ENCODE measurements around the gene ZNF256.
A peak's percentile ranks its signal among the peaks of the same experiment; 100 is the strongest.

The ZNF256 gene

DNA sequence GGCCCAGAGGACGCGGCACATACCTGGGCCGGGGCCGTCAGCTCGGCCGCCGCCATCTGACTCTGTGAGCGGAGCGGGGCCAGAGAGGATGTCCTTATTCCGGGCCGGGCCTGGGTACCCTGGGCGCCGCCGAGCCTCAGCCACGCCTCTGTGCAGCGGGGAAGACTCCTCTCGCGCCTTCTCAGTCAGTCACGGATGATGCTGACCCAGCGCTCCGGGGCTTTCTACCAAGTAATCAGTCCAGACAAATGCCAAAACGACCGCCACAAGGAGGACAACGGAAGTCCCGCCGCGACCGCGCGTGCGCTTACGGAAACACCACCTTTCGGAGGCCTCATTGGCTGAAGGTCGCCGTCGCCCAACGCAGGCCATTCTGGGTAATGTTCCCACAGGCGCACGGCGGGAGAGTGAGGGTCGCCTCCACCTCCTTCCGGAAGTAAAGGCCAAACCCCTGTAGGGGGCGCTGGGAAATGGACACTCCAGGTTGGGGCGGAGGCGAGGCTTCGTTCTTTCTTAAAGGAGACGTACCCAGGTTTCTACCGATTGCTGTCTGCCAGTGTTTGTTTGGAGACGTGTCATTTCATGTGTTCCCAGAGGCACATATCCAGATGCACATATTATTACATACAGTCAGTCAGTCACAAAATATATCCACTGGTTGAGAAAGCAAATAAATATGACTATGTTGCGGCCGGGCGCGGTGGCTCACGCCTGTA, at the start of gene ZNF256:
TSS of gene ZNF256 (minus strand) at position 288 of the 716 bp plus-strand sequence. CDS start at position 56, 232 bp downstream.
- peak; percentile 96 for DNase-seq

DNA sequence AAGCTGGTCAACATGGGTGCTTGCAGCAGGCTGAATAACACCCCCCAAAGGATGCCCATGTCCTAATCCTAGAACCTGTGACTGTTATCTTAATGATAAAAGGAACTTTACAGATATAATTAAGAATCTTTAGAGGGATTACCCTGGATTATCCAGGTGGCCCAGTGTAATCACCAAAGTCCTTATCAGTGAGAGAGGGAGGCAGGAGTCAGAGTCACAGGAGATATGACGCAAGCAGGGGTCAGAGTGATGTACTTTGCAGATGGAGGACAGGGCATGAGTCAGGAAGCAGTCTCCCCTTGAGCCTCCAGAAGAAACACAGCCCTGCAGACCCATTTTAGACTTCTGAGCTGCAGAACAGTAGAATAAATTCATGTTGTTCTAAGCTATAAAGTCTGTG, 45.3 kb upstream of the ZNF256 start:
- DNase-seq: no peak

DNA sequence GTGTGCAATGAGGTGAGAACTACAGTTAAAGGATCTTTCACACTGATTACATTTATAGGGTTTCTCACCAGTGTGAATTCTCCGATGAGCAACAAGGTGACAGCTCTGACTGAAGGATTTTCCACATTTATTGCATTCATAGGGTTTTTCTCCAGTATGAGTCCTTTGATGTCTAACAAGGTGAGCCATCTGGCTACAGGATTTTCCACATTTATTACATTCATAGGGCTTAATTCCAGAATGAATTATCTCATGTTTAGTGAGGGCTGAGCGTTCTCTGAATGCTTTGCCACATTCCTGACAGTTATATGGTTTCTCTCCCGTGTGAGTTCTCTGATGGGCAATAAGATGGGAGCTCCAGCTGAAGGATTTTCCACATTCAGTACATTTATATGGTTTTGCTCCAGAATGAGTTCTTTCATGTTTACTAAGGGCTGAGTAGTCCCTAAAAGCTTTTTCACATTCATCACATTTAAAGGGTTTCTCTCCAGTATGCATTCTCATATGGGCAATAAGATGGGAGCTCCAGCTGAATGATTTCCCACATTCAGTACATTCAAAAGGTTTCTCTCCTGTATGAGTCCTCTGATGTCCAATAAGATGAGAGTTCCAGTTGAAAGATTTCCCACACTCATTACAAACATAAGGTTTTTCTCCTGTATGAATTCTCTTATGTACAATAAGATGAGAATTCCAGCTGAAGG, 31.2 kb upstream of the ZNF256 start:
- no peak for DNase-seq

DNA sequence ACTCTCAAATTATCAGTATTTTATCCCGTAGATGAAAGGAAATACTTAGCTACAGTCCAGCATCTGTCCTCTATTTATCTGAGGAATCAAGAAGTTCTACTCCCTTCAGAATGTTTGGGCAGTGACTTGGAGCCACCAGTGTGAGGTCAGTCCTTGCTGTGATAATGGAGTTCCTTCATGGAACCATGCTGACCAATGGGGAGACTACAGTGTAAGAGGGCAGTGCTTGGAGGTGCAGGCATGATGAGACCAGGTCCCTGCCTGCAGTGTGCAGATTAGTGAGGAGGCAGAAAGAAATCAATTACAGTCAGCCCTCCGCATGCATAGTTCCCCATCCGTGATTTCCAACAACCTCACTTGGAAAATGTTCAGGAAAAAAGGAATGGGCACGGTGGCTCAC, 26.9 kb upstream of the ZNF256 start, which contains the start of gene C19orf18:
TSS of gene C19orf18 (minus strand) at position 101 of the 400 bp plus-strand sequence. CDS start 102 bp downstream, outside the sequence.
- DNase-seq: no peak

DNA sequence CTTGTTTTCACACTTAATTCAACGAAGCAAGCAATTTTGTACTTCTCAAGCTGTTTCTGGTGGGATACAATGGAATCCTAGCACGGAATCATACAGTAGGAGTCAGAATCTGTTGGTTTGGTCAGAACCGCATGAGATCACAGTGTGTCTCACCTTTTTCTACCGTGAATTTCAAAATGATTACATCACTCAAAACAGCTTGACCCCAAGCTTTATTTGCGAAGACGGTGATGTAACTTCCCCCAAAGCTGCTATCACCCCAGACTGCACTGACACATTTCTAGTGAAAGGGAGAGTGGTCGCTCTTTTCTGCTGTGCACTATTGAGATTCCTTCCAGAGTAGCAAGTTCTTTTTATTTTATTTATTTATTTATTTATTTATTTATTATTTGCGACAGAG, 17.3 kb upstream of the ZNF256 start:
- DNase-seq: no peak

DNA sequence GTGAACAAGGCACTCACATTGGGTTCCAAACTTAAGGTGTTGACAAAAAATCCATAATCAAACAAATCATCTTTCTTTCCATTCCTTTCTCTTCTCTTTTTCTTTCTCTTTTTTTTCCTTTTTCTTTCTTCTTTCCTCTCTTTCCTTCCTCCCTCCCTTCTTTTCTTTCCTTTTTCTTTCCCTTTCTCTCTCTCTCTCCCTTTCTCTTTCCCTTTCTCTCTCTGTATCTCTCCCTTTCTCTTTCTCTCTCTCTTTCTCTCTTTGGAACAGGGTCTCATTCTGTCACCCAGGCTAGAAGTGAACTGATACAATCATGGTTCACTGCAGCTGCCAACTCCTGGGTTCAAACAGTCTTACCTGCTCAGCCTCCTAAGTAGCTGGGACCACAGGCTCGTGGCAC, 14.3 kb upstream of the ZNF256 start:
- no peak for DNase-seq

DNA sequence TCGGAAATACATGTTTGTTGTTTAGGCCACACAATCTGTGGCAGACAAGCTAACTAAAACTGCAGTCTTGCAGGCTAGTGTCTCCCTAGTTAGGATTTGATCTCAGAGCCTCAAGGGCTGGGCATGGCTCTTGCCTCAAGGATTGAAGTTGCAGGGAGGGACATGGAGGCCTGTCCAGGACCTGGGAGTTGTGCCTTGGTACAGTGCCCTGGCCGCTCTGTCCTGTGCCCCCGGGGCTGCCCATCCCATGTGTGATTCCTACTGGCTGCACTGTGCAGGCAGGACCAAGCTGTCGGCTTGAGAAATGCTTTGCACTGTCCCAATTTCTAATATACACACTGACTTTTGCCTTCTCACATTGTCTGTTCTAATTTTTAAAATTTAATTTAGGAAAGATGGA, 7.5 kb upstream of the ZNF256 start:
- DNase-seq: no peak

DNA sequence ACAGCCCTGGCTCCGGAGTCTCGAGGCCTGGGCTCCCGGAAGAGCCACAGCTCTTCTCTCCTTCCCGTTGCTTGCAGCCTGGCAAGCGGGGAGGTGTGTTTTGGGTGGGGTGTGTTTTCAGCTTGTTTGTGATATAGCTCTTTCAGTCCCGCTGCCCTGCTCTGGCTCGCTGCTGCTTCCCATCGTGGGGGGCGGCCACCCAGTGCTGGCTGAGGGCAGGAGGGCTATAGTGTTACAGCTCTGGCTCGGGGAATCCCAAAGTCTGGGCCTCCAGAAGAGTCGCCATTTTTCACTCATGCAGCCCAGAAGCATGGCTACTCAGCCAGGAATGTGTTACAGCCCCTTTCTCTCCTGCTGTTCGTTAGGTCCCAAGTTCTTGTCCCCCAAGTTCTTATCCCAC, 2.2 kb upstream of the ZNF256 start:
- DNase-seq: no peak

DNA sequence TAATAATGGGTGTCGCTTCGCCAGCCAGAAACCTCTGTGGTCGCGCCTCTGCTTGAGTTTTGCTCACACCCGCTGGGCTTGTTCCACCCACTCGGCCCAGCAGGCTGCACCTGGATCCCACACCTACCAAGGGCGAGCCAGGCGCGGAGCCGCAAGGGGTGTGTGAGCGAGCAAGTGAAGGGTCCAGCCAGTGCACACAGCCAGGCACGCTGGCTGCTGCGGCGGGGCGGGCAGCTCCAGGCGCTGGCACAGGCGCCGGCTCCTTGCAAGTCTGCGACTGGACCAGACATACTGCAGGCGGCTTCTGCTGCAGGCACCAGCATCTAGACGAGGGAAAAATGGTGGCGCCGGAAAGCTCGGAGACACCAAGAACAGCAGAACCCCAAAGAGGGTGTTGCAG, 1.8 kb upstream of the ZNF256 start:
- no peak for DNase-seq

DNA sequence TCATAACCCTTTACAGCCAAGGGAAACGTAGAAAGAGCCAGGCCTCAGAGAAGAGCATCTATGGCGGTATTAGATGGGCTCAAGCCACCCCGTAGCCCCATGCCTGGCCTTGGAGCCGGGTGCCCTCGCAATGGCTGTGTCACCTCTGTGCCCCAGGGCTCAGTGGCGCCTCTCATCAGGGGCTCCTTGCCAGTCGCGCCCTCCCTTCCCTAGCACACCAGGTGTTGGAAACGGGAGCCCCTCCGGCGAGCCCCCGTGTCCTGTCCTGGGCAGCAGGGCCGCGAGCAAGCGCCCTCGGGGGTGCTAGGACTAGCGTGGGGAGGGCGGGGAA, 453 bp downstream of the ZNF256 start:
- DNase-seq: no peak

DNA sequence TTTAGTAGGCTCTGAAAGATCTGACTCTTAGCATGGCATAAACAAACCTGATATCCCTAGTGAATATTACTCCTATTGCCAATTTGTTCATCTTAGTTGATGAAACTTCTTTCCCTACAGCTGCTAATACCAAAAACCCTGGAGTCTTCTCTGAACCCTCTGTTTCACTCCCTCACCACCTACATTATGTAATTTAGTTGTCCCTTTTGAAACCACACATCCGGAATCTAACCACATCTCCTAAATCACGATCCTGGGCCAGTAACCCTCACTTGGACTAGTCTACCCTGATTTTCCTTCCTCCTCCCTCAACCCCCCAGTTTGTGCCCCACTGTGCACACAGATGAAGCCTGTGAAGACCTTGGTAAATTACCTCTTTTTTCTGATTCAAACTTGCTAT, 1.2 kb downstream of the ZNF256 start:
- no peak for DNase-seq

DNA sequence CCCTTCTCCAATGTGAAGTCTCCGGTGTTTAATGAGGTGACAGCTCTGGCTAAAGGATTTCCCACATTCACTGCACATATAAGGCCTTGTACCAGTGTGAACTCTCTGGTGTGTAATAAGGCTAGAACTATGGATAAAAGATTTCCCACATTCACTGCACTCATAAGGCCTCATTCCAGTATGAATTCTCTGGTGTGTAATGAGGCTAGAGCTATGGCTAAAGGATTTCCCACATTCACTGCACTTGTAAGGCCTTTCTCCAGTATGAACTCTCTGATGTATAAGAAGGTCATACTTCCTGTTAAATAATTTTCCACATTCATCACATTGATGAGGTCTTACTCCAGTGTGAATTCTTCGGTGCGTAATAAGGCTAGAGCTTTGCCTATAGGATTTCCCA, 5.9 kb downstream of the ZNF256 start:
- DNase-seq: no peak

DNA sequence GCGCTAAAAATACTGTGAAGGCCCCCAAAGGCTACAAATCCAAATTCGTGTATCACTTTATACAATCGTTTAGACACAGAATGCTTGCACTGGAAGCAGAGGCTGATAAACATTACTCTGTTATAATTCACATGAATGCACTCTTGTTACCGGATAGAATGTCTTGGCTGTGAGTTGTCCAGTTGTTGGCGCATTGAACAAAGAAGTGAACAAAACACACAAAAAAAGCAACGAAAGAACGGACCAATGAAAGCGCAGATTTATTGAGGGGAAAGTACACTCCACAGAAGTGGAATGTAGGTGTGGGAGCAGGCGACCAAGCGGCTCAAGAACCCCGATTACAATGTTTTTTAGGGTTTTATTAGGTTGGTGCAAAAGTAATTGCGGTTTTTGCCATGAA, 11.8 kb downstream of the ZNF256 start:
- DNase-seq: no peak

DNA sequence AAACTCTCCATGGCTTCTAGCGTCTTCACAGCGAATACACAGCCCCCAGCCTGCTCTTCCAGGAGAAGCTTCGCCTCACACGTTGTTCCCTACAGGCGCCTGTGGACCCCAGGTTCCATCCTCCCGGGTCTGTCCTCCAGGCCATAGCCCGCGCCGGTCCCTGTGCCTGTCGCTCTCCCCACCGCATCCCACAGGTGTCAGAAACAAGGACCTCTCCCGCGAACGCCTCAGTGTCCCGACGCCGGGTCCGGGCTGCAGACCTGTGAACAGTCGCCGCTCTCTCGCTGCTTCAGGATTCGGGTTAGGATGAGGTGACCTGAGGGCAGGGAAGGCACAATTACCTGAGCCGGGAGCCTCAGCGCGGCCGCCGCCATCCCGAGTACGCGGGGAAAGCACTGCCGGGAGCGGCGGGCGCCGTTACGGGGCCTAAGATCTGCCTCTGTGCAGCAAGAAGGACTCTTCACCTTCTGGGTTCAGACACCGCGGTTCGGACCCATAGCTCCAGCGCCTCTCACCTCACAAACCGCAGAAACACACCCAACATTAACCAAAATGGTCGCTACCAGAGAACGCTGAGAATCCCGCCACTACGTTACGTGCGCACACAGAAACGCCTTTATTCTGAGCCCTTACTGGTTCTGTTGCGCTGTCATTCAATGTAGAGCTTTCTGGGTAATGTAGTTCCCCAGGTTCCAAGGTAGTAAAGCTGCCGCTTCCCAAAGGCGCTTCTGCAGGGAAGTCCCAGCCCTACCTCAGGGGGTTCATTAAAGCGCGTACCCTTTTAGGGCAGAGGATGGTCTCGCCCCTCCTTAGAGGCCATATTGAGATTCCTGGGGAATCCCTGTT, 12.5 kb downstream of the ZNF256 start, which contains the start of gene ZNF418:
TSS of gene ZNF418 (minus strand) at position 583 of the 846 bp plus-strand sequence. CDS start 1,580 bp downstream, outside the sequence.
- DNase-seq: peak; percentile 47

DNA sequence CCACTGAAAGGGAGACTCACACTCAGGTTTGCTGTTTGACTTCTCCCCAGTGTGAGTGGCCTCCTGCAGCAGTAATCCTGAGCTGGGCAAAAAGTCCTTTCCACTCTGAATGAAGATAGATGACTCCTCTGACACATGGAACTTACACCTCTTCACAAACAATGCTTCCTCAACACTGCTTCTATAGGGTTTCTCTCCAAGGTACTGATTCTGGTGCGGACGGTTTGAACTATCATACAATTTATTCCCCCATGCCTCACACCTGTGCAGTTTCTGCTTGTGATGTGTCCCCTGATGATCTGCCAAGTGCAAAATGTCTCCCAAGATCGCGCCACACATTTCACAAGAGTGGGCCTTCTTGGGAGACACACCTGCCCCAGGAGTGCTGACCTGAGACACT, 19.9 kb downstream of the ZNF256 start:
- no peak for DNase-seq

DNA sequence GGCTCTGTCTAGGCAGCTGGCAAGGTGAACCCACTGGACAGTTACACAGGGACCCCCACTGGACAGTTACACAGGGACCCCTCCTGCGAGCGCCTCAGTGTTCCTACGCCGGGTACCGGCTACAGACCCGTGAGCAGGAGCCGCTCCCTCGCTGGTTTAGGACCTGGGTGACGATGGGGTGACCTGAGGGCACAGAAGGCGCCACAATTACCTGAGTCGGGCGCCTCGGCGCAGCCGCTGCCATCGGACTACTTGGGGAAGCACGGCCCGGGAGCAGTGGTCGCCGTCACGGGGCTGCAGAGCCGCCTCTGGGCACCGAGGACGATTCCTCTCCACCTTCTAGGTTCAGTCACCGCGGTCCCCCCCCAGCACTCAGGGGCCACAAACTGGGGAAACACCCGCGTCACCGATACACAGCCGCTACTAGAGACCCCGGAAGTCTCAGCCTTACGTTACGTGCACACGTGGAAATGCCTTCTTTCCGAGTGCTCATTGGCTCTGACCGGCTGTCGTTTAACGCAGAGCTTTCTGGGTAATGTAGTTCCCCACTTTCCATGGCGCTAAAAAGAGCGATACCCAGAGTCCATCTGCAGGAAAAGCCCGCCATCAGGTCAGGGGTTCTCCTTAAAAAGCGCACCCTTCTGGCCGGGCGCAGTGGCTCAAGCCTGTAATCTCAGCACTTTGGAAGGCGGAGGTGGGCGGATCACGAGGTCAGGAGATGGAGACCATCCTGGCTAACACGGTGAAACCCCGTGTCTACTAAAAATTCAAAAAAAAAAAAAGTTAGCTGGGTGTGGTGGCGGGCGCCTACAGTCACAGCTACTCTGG, 31.1 kb downstream of the ZNF256 start, which contains the start of gene ZNF417:
TSS of gene ZNF417 (minus strand) at position 425 of the 828 bp plus-strand sequence. CDS start at position 244, 181 bp downstream.
- peak; percentile 93 for DNase-seq

DNA sequence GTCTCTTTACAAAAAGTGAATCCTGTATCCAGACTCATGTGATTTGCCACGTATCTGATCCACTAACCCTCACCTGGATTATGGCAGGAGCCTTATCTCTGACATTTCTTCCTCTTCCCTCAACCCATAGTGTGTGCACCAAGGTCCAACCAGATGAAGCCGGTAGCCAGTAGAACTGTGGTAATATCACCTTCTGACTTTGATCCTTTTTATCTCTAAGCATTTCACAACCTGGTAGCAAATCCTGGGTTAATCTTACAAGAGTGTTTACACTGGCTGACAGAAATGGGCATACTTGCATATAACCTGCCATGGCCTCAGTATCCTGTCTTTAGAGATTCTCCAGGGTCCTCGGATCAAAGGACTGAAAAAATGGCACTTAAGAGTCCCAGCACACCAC, 33.0 kb downstream of the ZNF256 start:
- DNase-seq: no peak

DNA sequence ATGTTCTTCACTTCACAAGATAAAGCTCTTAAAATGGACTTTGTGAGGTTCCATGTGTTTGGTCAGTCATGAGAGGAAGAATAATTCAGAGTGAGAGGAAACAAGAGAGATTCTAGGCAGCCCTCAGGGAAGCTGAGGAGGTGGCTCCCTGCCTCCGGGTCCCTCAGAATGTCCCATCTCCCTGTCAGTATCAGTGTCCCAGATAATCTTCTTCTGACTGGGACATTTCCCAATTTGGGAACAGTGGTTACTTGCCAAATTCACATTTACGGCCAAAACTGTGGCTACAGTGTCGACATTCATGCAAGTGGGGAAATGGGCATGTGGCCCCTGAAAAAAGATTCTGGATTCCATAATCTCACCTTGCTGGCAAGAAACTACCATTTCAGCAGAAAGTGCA, 40.1 kb downstream of the ZNF256 start:
- no peak for DNase-seq

DNA sequence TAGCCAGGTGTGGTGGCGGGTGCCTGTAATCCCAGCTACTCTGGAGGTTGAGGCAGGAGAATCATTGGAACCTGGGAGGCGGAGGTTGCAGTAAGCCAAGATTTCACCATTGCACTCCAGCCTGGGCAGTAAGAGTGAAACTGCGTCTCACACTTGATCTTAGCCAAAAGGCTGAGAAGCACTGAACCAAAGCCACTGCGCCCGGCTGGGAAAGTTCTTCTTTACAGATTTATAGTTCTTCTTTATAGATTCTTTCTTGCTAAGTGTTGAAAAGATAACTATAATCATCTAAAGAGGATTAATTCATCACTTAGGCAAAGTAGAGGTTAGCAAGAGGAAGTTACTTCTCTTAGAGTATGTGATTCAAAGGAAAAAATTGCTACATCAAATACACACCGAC, 42.2 kb downstream of the ZNF256 start:
- no peak for DNase-seq

DNA sequence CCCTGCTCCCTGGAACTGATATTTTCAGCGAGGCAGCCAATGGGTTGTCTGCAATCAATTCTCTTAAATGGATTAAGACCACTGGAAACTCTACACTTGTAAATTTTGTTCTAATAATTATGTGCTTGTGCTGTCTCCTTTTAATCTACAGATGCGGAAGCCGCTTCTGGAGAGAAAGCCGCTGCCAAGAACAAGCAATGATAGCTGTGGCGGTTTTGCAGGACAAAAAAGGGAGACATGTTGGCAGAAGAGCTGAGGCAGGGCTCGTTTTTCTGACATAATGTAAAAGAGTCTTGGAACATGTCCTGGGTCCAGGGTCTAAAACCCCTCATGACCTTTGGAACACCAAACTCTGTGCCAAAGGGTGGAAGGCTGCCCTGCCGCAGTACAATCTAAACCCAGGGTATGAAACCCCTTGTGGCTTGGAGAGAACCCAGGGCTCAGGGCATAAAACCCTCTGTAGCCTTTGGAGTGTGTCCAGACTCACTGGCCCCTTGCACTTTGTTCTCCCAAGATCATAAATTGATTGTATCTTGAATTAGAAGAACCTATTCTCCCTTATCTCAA, 43.8 kb downstream of the ZNF256 start:
- no peak for DNase-seq

DNA sequence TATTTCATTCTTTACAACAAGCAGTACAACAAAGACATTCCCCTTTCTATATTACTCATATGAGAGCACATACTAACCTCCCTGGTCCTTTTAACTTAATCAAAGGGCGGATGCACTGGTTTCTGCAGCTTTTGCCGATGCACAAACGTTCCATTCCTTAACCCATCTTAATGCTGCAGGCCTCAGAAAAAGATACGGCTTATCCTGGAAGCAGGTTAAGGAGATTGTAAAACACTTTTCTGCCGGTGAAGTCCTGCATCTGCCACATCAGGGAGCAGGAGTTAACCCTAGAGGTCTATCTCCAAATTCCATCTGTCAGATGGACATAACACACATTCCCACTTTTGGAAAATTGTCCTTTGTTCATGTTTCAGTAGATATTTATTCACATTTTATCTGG, 47.2 kb downstream of the ZNF256 start:
- DNase-seq: no peak
